Ishikawa (cell line): ENCODE data around the gene BLOC1S6.

ENCODE experiments used
- CEBPB ChIP-seq: IDR thresholded peaks from 2 replicates; pipeline ENCODE4 v1.6.1; 2012
- CREB1 ChIP-seq: IDR thresholded peaks from 2 replicates; pipeline ENCODE4 v1.6.1; 2012; ENCODE audit warnings: low read depth
- EGR1 ChIP-seq: IDR thresholded peaks from 2 replicates; pipeline ENCODE4 v1.6.1; 2012
- EP300 ChIP-seq: IDR thresholded peaks from 2 replicates; pipeline ENCODE4 v1.6.1; 2012; ENCODE audit warnings: borderline replicate concordance
- FOXM1 ChIP-seq: IDR thresholded peaks from 2 replicates; pipeline ENCODE4 v1.6.1; 2012; ENCODE audit warnings: low read depth, borderline replicate concordance
- NFIC ChIP-seq: IDR thresholded peaks from 2 replicates; pipeline ENCODE4 v1.6.1; 2012
- RAD21 ChIP-seq: IDR thresholded peaks from 2 replicates; pipeline ENCODE4 v1.6.1; 2012; ENCODE audit warnings: low read depth
- TAF1 ChIP-seq: IDR thresholded peaks from 2 replicates; pipeline ENCODE4 v1.6.1; 2012; ENCODE audit warnings: low read depth, mild to moderate bottlenecking
- TCF12 ChIP-seq: IDR thresholded peaks from 2 replicates; pipeline ENCODE4 v1.6.1; 2012; ENCODE audit warnings: low read depth
- TEAD4 ChIP-seq: IDR thresholded peaks from 2 replicates; pipeline ENCODE4 v1.6.1; 2012
- YY1 ChIP-seq: IDR thresholded peaks from 2 replicates; pipeline ENCODE4 v1.6.1; 2012; ENCODE audit warnings: low read depth
- ZBTB7A ChIP-seq: IDR thresholded peaks from 2 replicates; pipeline ENCODE4 v1.6.1; 2012; ENCODE audit warnings: low read depth
- TF ChIP-seq, protein P1 (sequence below): IDR thresholded peaks from 2 replicates; pipeline ENCODE4 v1.6.1; 2012
- TF ChIP-seq, protein P2 (sequence below): IDR thresholded peaks from 2 replicates; pipeline ENCODE4 v1.6.1; 2012
- TF ChIP-seq, protein P3 (sequence below): IDR thresholded peaks from 2 replicates; pipeline ENCODE4 v1.6.1; 2012; ENCODE audit warnings: low read depth, mild to moderate bottlenecking

BLOC1S6 gene

GRCh38 chr15:45573961-45574629 lies 13.1 kb upstream of the BLOC1S6 start:
- TF ChIP-seq ZBTB7A (no peak), RAD21 (0 out of 2 replicates have a peak, but pooled peaks have one; percentile 6), YY1 (no peak), CREB1 (no peak)

GRCh38 chr15:45581919-45582318 lies 5.3 kb upstream of the BLOC1S6 start:
- TF ChIP-seq CREB1: no peak

- no peak for TF ChIP-seq YY1
Observed at GRCh38 chr15:45583731-45584639, 3.2 kb upstream of the BLOC1S6 start.

DNA sequence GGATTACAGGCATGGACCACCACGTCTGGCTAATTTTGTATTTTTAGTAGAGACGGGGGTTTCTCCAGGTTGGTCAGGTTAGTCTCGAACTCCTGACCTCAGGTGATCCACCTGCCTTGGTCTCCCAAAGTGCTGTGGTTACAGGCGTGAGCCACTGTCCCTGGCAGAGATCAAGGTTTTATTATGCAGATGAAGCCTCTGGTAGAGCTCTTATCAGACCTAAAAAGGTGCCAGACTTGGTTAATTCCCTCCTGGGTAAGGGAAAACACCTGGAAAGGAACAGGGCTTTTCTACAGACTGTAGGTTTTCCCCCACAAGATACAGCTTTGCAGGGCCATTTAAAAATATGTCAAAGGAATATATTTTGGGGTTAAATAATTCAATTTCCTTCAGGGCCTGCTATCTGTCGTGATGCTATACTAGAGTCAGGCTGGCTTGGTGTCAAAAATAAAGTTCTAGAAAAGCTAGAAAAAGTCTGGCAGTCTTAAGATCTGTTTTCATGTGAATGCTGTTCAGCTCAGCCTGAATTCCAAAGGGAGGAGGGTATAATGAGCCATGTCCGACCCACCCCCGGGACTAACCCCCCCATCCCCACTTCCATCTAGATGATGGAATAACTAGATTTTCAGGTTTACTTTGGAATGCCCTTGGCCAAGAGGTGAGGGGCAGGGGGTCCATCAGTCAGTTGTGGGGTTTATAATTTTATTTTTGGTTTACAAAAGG lies 1.9 kb upstream of the BLOC1S6 start:
- no peak for TF ChIP-seq TAF1
- no peak for TF ChIP-seq YY1
- TF ChIP-seq, protein P1, sequence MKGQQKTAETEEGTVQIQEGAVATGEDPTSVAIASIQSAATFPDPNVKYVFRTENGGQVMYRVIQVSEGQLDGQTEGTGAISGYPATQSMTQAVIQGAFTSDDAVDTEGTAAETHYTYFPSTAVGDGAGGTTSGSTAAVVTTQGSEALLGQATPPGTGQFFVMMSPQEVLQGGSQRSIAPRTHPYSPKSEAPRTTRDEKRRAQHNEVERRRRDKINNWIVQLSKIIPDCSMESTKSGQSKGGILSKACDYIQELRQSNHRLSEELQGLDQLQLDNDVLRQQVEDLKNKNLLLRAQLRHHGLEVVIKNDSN: no peak
- TF ChIP-seq, protein P2, sequence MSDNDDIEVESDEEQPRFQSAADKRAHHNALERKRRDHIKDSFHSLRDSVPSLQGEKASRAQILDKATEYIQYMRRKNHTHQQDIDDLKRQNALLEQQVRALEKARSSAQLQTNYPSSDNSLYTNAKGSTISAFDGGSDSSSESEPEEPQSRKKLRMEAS: no peak
- no peak for TF ChIP-seq TCF12

DNA sequence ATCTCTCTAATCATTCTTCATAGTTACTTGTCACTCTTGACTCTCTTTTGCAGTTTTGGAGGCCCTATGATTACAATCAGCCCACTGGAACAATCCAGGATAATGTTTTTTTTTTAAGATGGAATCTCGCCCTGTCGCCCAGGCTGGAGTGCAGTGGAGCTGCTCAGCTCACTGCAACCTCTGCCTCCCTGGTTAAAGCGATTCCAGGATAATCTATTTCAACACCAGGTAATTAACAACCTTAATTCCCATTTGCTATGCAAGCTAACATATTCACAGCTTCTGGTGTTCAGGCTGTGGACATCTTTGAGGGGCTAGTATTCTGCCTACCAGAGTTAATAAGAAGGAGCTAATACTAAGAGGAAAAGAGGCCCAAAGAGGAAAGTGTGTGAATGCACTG lies 1.1 kb upstream of the BLOC1S6 start:
- TF ChIP-seq YY1 (no peak), CREB1 (no peak), FOXM1 (no peak), EGR1 (no peak), TAF1 (no peak), NFIC (no peak), CEBPB (no peak), TCF12 (no peak), EP300 (no peak), RAD21 (no peak), ZBTB7A (no peak), TEAD4 (no peak)
- TF ChIP-seq, protein P2: no peak
- TF ChIP-seq, protein P1: no peak
- TF ChIP-seq, protein P3, sequence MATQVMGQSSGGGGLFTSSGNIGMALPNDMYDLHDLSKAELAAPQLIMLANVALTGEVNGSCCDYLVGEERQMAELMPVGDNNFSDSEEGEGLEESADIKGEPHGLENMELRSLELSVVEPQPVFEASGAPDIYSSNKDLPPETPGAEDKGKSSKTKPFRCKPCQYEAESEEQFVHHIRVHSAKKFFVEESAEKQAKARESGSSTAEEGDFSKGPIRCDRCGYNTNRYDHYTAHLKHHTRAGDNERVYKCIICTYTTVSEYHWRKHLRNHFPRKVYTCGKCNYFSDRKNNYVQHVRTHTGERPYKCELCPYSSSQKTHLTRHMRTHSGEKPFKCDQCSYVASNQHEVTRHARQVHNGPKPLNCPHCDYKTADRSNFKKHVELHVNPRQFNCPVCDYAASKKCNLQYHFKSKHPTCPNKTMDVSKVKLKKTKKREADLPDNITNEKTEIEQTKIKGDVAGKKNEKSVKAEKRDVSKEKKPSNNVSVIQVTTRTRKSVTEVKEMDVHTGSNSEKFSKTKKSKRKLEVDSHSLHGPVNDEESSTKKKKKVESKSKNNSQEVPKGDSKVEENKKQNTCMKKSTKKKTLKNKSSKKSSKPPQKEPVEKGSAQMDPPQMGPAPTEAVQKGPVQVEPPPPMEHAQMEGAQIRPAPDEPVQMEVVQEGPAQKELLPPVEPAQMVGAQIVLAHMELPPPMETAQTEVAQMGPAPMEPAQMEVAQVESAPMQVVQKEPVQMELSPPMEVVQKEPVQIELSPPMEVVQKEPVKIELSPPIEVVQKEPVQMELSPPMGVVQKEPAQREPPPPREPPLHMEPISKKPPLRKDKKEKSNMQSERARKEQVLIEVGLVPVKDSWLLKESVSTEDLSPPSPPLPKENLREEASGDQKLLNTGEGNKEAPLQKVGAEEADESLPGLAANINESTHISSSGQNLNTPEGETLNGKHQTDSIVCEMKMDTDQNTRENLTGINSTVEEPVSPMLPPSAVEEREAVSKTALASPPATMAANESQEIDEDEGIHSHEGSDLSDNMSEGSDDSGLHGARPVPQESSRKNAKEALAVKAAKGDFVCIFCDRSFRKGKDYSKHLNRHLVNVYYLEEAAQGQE: no peak

DNA sequence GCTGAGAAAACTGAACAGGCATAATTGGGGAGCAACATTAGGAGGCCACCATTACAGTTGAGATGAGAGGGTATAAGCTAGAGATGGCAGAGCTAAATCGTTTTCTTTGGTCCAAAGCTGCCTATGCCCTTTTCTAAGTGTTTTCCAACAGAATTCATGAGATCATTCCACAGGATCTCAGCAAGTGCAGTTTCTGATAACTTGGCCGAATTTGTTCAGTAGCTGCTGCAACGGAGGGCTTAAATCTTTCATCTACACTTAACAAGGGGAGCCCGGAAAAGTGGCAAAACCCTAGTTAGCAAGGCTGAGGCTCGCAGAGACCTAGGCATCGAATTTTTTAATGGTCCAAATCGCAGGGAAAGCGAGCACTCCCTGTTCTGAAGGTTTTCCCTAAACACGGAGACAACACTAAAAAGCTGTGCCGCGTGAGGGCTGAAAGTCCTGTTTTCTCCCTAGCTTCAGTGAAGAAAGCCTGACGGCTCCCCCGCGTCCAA lies 531 bp upstream of the BLOC1S6 start:
- TF ChIP-seq, protein P1: no peak
- TF ChIP-seq TEAD4 (no peak), YY1 (no peak), TCF12 (no peak), EP300 (no peak)

GRCh38 chr15:45587863-45588170 lies 638 bp downstream of the BLOC1S6 start:
- TF ChIP-seq FOXM1 (no peak), CREB1 (no peak), RAD21 (no peak), YY1 (no peak), EGR1 (no peak), NFIC (no peak), TEAD4 (no peak), EP300 (no peak), ZBTB7A (no peak), TCF12 (no peak), TAF1 (no peak), CEBPB (no peak)
- TF ChIP-seq, protein P1: no peak
- TF ChIP-seq, protein P2: no peak
- TF ChIP-seq, protein P3: no peak
